ENCODE results near the gene SLIT3. TPM values are rescaled to one million over a fixed set of nuclear protein-coding genes. Genes with fewer than 3 reads are reported as not detected.

Gene SLIT3
- polyA plus RNA-seq, 3 donors: 49.7 to 63.8 (median 49.7) TPM

- DNase-seq (ENCODE audit: extremely low read depth in 1 of 11, low read depth in 9 of 11, low spot score in 4 of 11): peak in 6 of 11 donors; percentile 61 to 85 (median 73)
These were observed 449.0 kb downstream of the SLIT3 start for GRCh38 chr5:168851902-168852321.

- DNase-seq (ENCODE audit: extremely low read depth in 1 of 11, low read depth in 9 of 11, low spot score in 4 of 11): no peak
These were observed 450.3 kb downstream of the SLIT3 start for GRCh38 chr5:168850683-168851082.

- DNase-seq (ENCODE audit: extremely low read depth in 1 of 11, low read depth in 9 of 11, low spot score in 4 of 11): no peak
These were observed 452.4 kb downstream of the SLIT3 start for GRCh38 chr5:168848569-168848968.

- DNase-seq (ENCODE audit: extremely low read depth in 1 of 11, low read depth in 9 of 11, low spot score in 4 of 11): no peak
These were observed 453.3 kb downstream of the SLIT3 start for GRCh38 chr5:168847511-168848073.

GRCh38 chr5:168844922-168845296, 456.0 kb downstream of the SLIT3 start:
- no peak for DNase-seq (ENCODE audit: extremely low read depth in 1 of 11, low read depth in 9 of 11, low spot score in 4 of 11)

GRCh38 chr5:168844016-168844921, 456.7 kb downstream of the SLIT3 start:
- peak in 1 of 11 donors; percentile 31 for DNase-seq (ENCODE audit: extremely low read depth in 1 of 11, low read depth in 9 of 11, low spot score in 4 of 11)

GRCh38 chr5:168843277-168844015, 457.5 kb downstream of the SLIT3 start:
- DNase-seq (ENCODE audit: extremely low read depth in 1 of 11, low read depth in 9 of 11, low spot score in 4 of 11): no peak

GRCh38 chr5:168842571-168843205, 458.3 kb downstream of the SLIT3 start:
- no peak for DNase-seq (ENCODE audit: extremely low read depth in 1 of 11, low read depth in 9 of 11, low spot score in 4 of 11)

GRCh38 chr5:168837852-168838251, 463.1 kb downstream of the SLIT3 start:
- no peak for DNase-seq (ENCODE audit: extremely low read depth in 1 of 11, low read depth in 9 of 11, low spot score in 4 of 11)

- DNase-seq (ENCODE audit: extremely low read depth in 1 of 11, low read depth in 9 of 11, low spot score in 4 of 11): no peak
These were observed 464.2 kb downstream of the SLIT3 start for GRCh38 chr5:168836603-168837231.

GRCh38 chr5:168833936-168834335, 467.0 kb downstream of the SLIT3 start:
- no peak for DNase-seq (ENCODE audit: extremely low read depth in 1 of 11, low read depth in 9 of 11, low spot score in 4 of 11)

- no peak for DNase-seq (ENCODE audit: extremely low read depth in 1 of 11, low read depth in 9 of 11, low spot score in 4 of 11)
These were observed 467.6 kb downstream of the SLIT3 start for GRCh38 chr5:168833383-168833782.

- no peak for DNase-seq (ENCODE audit: extremely low read depth in 1 of 11, low read depth in 9 of 11, low spot score in 4 of 11)
These were observed 468.6 kb downstream of the SLIT3 start for GRCh38 chr5:168832308-168832707.

GRCh38 chr5:168831383-168831782, 469.6 kb downstream of the SLIT3 start:
- DNase-seq (ENCODE audit: extremely low read depth in 1 of 11, low read depth in 9 of 11, low spot score in 4 of 11): no peak

GRCh38 chr5:168830833-168831232, 470.1 kb downstream of the SLIT3 start:
- no peak for DNase-seq (ENCODE audit: extremely low read depth in 1 of 11, low read depth in 9 of 11, low spot score in 4 of 11)

GRCh38 chr5:168829922-168830417, 471.0 kb downstream of the SLIT3 start:
- DNase-seq (ENCODE audit: extremely low read depth in 1 of 11, low read depth in 9 of 11, low spot score in 4 of 11): no peak

GRCh38 chr5:168829044-168829443, 471.9 kb downstream of the SLIT3 start:
- DNase-seq (ENCODE audit: extremely low read depth in 1 of 11, low read depth in 9 of 11, low spot score in 4 of 11): no peak

GRCh38 chr5:168827636-168828035, 473.3 kb downstream of the SLIT3 start:
- no peak for DNase-seq (ENCODE audit: extremely low read depth in 1 of 11, low read depth in 9 of 11, low spot score in 4 of 11)

- DNase-seq (ENCODE audit: extremely low read depth in 1 of 11, low read depth in 9 of 11, low spot score in 4 of 11): no peak
These were observed 474.7 kb downstream of the SLIT3 start for GRCh38 chr5:168826246-168826725.
